ENCODE measurements around the gene ADAP1. TPM values are rescaled to one million over a fixed set of nuclear protein-coding genes. Genes with fewer than 3 reads are reported as not detected.

ADAP1 gene
- total and polyA plus RNA-seq, 2 of the 8 experiments (the other 6 are each of a cell fraction or from before 2014, with no cell fraction given), result 5.8 to 6.1 TPM

GRCh38 chr7:881441-882234 lies 72.8 kb downstream of the ADAP1 start:
- Histone ChIP-seq H4K5ac (ENCODE audit: insufficient read length, low read depth, low read length) (no peak overlapping the region), H3K56ac (replicated peaks; ENCODE audit: insufficient read length, low read depth, low read length) (no peak overlapping the region), H4K91ac (replicated peaks; ENCODE audit: insufficient read length, low read length) (no peak overlapping the region), H3K4me1 (replicated peaks in 1 of 4; ENCODE audit: control insufficient read depth in 3 of 4, insufficient read depth in 4 of 4, low read length in 3 of 4) (peaks cover 0 to 5% (median 0%) of the 10 kb centered on the region in 4 experiments; a peak in 3 of 7 replicates), H3K79me2 (ENCODE audit: control insufficient read depth in 1 of 2, insufficient read depth in 2 of 2, low read length in 2 of 2) (peaks cover 57 to 95% of the 10 kb centered on the region in 2 experiments), H4K20me1 (replicated peaks in 1 of 2; ENCODE audit: control insufficient read depth in 1 of 2, insufficient read depth in 2 of 2, low read length in 2 of 2) (peaks cover 43 to 52% of the 10 kb centered on the region in 2 experiments), H3K9ac (replicated peaks in 1 of 4; ENCODE audit: extremely low read depth in 1 of 4, low read depth in 3 of 4, low read length in 3 of 4) (no peak overlapping the region), H4K8ac (ENCODE audit: extremely low read depth, insufficient read depth, low read length) (no peak overlapping the region), H3K23me2 (ENCODE audit: low read depth, low read length) (peaks cover 5% of the 10 kb centered on the region; the same call in 1 of the 2 replicates), H3K4me3 (ENCODE audit: extremely low read depth in 1 of 4, insufficient read depth in 2 of 4, low read depth in 3 of 4, low read length in 4 of 4) (no peak overlapping the region), H2BK120ac (replicated peaks; ENCODE audit: low read depth, low read length) (no peak overlapping the region), H3K4ac (replicated peaks; ENCODE audit: insufficient read length, low read depth, low read length) (no peak overlapping the region), H2BK20ac (ENCODE audit: low read length) (no peak overlapping the region), H3K27ac (ENCODE audit: low read depth, low read length) (no peak overlapping the region), H3K14ac (ENCODE audit: insufficient read length) (no peak overlapping the region), H2BK5ac (ENCODE audit: low read depth, low read length) (no peak overlapping the region), H2AK5ac (ENCODE audit: low read depth, low read length) (no peak overlapping the region), H3K36me3 (ENCODE audit: control insufficient read depth in 2 of 4, insufficient read depth in 4 of 4, low read length in 3 of 4) (peaks cover 0 to 5% (median 3%) of the 10 kb centered on the region in 4 experiments; a peak in 2 of 8 replicates), H3K9me3 (ENCODE audit: insufficient read depth in 2 of 2, low read depth in 1 of 2, low read length in 1 of 2) (no peaks in the 10 kb centered on the region), H3K79me1 (ENCODE audit: low read depth, low read length) (peaks cover 22% of the 10 kb centered on the region), H3K27me3 (replicated peaks in 1 of 4; ENCODE audit: control insufficient read depth in 3 of 4, extremely low read depth in 1 of 4, insufficient read depth in 3 of 4, low read length in 3 of 4) (no peaks in the 10 kb centered on the region), H2AFZ (ENCODE audit: low read length) (no peak overlapping the region), H2BK15ac (ENCODE audit: low read length) (no peak overlapping the region), H3K23ac (ENCODE audit: insufficient read length) (no peak overlapping the region), H3K18ac (ENCODE audit: extremely low read depth, low read length) (no peak overlapping the region), H2BK12ac (ENCODE audit: low read depth, low read length) (no peak overlapping the region), H3K4me2 (ENCODE audit: insufficient read depth in 1 of 2, low read depth in 2 of 2, low read length in 2 of 2) (no peak overlapping the region)
- ChIA-PET CTCF (ENCODE audit: partially characterized antibody) (interaction anchor here (1.2 kb wide), 1 partner anchor 17 kb away, joined by 3 read pairs; no protein-coding TSS in a partner anchor), POLR2A (ENCODE audit: partially characterized antibody) (interaction anchor here (1.6 kb wide), 1 partner anchor 17 kb away, joined by 3 read pairs; no protein-coding TSS in a partner anchor)
- FAIRE-seq (no peak), DNase-seq (ENCODE audit: low read depth in 1 of 2, low spot score in 2 of 2) (no peak)
- WGBS, 2 experiments (ENCODE audit: extremely low coverage in 1 of 2, insufficient coverage in 1 of 2, insufficient read length in 1 of 2, insufficient replicate concordance in 2 of 2, low coverage in 1 of 2, low lambda C conversion rate in 2 of 2, missing lambda C conversion rate in 1 of 2), result 91% methylated on average over 20 of the region's 20 CpGs; no CpG with 5 or more reads in 1 of the 2 experiments
- TF ChIP-seq NRF1 (IDR thresholded peaks at IDR 0.05; ENCODE audit: low read depth, low read length) (no peak), EGR1 (IDR thresholded peaks at IDR 0.05; ENCODE audit: borderline replicate concordance, low read depth, low read length) (no peak), JUND (IDR thresholded peaks at IDR 0.05; ENCODE audit: low read length) (no peak), SIN3A (conservative IDR thresholded peaks at IDR 0.05 in 1 of 2, IDR thresholded peaks at IDR 0.05 in 1 of 2; ENCODE audit: low read depth in 1 of 2, low read length in 2 of 2) (no peak), CEBPB (IDR thresholded peaks at IDR 0.05; ENCODE audit: low read depth, low read length) (no peak), SP2 (IDR thresholded peaks at IDR 0.05; ENCODE audit: low read length) (no peak), EP300 (IDR thresholded peaks at IDR 0.05; ENCODE audit: borderline replicate concordance in 1 of 2, low read depth in 2 of 2, low read length in 2 of 2) (no peak), POLR2AphosphoS5 (IDR thresholded peaks at IDR 0.05; ENCODE audit: low read depth, low read length) (no peak), CHD2 (IDR thresholded peaks at IDR 0.05; ENCODE audit: low read length) (no peak), RXRA (IDR thresholded peaks at IDR 0.05; ENCODE audit: insufficient read depth, low read depth, low read length) (no peak), MAFK (IDR thresholded peaks at IDR 0.05; ENCODE audit: low read depth, low read length) (no peak), KDM1A (IDR thresholded peaks at IDR 0.05; ENCODE audit: borderline replicate concordance, low read length) (no peak), EZH2 (IDR thresholded peaks at IDR 0.05; ENCODE audit: low read depth, low read length, severe bottlenecking) (no peak)
